HepG2 (cell line): ENCODE measurements around the gene BMP6.

ENCODE experiments used
- NFATC3 ChIP-seq: sonication (generic); formaldehyde crosslinking; IDR thresholded peaks from 2 replicates; pipeline ENCODE4 v1.5.1; 2020; ENCODE audit warnings: mild to moderate bottlenecking, missing genetic modification reagents
- U2AF1 ChIP-seq: fragments of 200-400 bp; formaldehyde crosslinking; optimal IDR thresholded peaks from 2 replicates; pipeline ENCODE3; 2017; ENCODE audit warnings: mild to moderate bottlenecking, low read depth, low read length
- ZNF143 ChIP-seq: sonication (generic); formaldehyde crosslinking; IDR thresholded peaks from 2 replicates; pipeline ENCODE4 v1.4.0; 2020; ENCODE audit warnings: missing genetic modification reagents
- ZNF253 ChIP-seq: sonication (generic); formaldehyde crosslinking; IDR thresholded peaks from 2 replicates; pipeline ENCODE4 v1.8.0; 2022; ENCODE audit warnings: mild to moderate bottlenecking, missing genetic modification reagents, borderline replicate concordance
- ZNF414 ChIP-seq: sonication (generic); formaldehyde crosslinking; IDR thresholded peaks from 2 replicates; pipeline ENCODE4 v1.5.0; 2020; ENCODE audit warnings: missing genetic modification reagents
- ZNF605 ChIP-seq: sonication (generic); formaldehyde crosslinking; IDR thresholded peaks from 2 replicates; pipeline ENCODE4 v1.8.0; 2022; ENCODE audit warnings: mild to moderate bottlenecking, missing genetic modification reagents
- TF ChIP-seq, protein P1 (sequence below), 2 experiments: IDR thresholded peaks; 2 replicates each; pipeline ENCODE4 v1.6.1; 2011 to 2012; ENCODE audit warnings: low read length in 2 of 2, borderline replicate concordance in 1 of 2, low read depth in 1 of 2, mild to moderate bottlenecking in 1 of 2, moderate library complexity in 1 of 2

GRCh38 chr6:7730784-7731227, 4.9 kb downstream of the BMP6 start:
- TF ChIP-seq U2AF1 (no peak), ZNF414 (CRISPR knock-in tag) (no peak), NFATC3 (no peak), ZNF605 (no peak), ZNF253 (CRISPR knock-in tag) (no peak), ZNF143 (no peak)
- TF ChIP-seq, protein P1, sequence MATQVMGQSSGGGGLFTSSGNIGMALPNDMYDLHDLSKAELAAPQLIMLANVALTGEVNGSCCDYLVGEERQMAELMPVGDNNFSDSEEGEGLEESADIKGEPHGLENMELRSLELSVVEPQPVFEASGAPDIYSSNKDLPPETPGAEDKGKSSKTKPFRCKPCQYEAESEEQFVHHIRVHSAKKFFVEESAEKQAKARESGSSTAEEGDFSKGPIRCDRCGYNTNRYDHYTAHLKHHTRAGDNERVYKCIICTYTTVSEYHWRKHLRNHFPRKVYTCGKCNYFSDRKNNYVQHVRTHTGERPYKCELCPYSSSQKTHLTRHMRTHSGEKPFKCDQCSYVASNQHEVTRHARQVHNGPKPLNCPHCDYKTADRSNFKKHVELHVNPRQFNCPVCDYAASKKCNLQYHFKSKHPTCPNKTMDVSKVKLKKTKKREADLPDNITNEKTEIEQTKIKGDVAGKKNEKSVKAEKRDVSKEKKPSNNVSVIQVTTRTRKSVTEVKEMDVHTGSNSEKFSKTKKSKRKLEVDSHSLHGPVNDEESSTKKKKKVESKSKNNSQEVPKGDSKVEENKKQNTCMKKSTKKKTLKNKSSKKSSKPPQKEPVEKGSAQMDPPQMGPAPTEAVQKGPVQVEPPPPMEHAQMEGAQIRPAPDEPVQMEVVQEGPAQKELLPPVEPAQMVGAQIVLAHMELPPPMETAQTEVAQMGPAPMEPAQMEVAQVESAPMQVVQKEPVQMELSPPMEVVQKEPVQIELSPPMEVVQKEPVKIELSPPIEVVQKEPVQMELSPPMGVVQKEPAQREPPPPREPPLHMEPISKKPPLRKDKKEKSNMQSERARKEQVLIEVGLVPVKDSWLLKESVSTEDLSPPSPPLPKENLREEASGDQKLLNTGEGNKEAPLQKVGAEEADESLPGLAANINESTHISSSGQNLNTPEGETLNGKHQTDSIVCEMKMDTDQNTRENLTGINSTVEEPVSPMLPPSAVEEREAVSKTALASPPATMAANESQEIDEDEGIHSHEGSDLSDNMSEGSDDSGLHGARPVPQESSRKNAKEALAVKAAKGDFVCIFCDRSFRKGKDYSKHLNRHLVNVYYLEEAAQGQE (IDR thresholded peaks at IDR 0.05; ENCODE audit: borderline replicate concordance in 1 of 2, low read depth in 1 of 2, low read length in 2 of 2): no peak
